DMS 273 (cell line): ENCODE measurements around the gene PYDC1.
"Not testable (repeated sequence)": the region's sequence is repeated elsewhere in the genome, so short reads cannot be mapped to it uniquely, and the experiment has no call there.

Source experiments
- DNase-seq: peaks from one replicate; lab custom pipeline; 2025; ENCODE audit not compliant: unreplicated experiment; lab: John Stamatoyannopoulos, UW

Gene PYDC1

DNA sequence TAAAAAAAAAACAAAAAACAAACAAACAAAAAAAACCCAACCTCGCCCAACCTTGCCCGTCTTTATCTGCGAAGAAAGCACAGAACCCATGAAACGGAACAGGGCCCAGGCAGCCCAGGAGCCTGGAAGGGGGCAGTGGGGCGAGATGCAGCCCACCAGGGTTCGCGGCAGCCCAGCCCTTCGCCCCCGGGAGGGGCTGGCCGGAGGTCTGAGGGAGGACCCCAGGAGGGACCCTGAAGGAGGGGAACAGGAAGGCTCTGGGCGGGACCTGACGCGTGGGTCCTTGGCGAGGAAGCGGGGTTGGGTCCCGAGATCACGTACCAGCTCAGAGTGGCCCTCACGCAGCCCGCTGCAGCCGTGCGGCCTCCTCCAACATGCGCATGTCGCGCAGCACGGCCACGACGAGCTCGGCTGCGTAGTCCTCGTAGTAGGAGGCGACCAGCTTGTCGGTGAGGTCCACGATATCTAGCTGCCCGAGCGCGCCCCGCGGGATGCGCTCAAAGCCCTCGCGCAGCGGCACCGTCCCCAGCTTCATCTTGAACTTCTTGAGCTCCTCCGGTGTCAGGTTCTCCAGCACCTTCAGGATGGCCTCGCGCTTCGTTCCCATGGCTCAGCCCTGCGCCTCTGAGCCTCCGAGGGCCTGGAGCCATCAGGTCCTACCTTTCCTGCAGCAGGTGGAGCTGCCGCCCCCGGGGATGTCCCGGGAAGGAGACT is at the start of gene PYDC1:
Gene PYDC1, minus strand, starts transcription at position 714 of the 714 bp plus-strand sequence. Its CDS starts 107 bp downstream, at position 607.
- DNase-seq = no peak

DNA sequence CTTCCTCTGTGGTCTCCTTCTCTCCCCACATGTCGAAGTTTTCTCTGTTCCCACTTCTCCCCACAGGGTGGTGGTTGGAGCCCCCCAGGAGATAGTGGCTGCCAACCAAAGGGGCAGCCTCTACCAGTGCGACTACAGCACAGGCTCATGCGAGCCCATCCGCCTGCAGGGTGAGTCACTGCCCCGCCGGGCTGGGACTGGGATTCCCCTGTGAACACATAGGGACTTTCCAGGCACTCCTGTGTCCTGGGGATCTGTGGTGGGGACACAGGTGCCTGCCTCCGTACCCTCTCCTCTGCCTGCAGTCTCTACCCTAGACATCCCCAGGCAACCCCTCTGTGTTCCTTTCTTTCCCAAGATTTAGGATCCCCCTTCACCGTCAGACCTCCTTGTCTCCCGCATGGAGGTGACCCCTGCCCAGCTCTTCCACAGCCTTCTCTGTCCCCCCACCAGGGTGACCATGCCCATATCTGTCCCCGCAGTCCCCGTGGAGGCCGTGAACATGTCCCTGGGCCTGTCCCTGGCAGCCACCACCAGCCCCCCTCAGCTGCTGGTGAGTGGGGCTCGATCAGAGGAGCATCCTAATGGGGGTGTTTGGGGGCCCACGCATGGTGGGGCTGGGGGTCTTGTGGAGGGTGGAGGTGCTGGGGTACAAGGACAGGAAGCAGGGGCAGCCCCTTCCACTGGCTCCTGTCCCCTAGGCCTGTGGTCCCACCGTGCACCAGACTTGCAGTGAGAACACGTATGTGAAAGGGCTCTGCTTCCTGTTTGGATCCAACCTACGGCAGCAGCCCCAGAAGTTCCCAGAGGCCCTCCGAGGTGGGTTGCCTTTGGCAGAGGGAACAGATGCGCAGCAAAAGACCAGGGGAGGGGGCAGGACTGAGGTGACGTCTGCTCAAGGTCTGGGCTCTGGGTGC is 48.7 kb upstream of the PYDC1 start:
- DNase-seq = peak; percentile 16

- DNase-seq = no peak
These were observed 45.1 kb upstream of the PYDC1 start for GRCh38 chr16:31262084-31262483.

- no peak for DNase-seq
These were observed 43.4 kb upstream of the PYDC1 start for GRCh38 chr16:31260136-31260931.

DNA sequence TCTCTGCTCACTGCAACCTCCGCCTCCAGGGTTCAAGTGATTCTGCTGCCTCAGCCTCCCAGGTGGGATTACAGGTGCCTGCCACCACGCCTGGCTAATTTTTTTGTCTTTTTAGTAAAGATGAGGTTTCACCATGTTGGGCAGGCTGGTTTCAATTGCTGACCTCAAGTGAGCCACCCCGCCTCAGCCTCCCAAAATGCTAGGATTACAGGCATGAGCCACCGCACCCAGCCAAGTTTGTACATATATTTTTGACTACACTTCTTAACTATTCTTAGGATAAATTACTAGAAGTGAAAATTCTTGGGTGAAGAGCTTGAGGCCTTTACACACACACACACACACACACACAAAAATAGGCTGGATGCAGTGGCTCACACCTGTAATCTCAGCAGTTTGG is 41.4 kb upstream of the PYDC1 start:
- no peak for DNase-seq

DNA sequence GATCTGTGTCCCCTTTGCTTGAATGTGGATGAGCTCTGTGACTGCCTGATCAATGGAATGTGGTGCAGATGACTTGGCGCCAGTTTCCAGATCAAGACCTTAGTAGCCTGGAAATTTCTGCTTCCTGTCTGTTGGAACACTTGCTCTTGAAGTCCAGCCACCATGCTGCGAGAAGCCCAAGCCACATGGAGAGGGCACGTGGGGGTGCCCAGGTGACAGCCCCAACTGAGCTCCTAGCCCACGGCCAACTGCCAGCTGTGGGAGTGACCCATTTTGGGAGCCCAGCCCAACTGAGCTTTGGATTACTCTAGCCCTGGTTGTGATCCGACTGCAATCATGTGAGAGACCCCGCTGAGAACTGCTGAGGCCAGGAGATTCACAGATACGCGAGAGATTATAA is 39.5 kb upstream of the PYDC1 start:
- no peak for DNase-seq

DNA sequence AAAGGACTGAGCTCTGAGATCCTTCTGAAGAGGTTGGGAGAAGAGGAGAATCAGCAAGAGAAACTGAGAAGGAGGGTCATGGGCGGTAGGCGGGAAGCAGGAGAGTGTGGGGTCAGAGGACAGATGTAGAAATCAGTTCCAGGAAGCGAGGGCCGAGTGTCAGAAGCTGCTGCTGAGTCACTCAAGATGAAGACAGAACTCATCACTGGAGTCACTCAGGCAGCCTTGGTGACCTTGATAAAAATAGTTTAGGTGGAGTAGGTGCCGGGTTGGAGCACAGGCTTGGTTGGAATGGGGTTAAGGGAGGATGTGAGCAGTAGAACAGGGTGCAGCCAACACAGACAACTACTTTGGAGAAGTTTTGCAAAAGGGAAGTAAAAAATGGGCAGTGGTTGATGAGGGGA is 36.7 kb upstream of the PYDC1 start:
- DNase-seq = no peak

DNA sequence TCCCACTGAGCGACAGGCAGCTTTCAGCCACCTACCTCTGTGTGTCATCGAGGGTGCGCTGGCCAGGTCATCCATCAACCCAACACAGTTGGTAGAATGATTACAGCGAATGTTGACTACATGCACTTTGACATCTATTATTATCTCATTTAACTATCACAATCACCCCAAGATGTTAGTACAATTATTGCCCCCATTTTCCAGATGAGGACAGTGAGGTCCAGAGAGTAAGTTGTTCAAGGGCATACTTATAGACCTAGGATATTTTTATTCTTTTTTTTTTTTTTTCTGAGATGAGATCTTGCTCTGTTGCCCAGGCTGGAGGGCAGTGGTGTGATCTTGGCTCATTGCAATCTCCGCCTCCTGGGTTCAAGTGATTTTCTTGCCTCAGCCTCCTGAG is 34.5 kb upstream of the PYDC1 start:
- DNase-seq = no peak

GRCh38 chr16:31250782-31251384 is 33.9 kb upstream of the PYDC1 start:
- DNase-seq = no peak

- DNase-seq = no peak
These were observed 31.4 kb upstream of the PYDC1 start for GRCh38 chr16:31248344-31248743.

GRCh38 chr16:31246296-31246695 is 29.4 kb upstream of the PYDC1 start:
- no peak for DNase-seq

GRCh38 chr16:31245598-31245997 is 28.7 kb upstream of the PYDC1 start:
- DNase-seq = not testable (repeated sequence)

- no peak for DNase-seq
These were observed 27.1 kb upstream of the PYDC1 start for GRCh38 chr16:31243734-31244670.

DNA sequence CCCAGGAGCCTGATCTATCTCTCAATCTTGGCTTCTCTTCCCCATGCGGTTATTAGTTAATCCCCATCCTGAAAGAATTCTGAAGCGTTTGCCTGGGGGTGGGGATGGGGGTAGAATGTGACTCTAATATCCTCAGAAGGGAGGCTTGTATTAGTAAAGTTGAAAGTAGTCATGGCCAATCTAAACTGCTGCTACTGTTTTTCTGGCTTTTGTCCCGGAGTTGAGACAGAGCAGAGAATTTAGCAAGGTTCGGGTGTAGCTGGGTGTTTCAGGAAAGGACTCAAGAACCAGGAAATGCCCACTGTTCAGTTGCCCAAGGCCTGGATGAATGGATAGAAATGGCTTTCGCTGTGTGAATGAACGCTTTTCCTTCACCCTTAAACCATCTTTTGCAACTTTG is 25.3 kb upstream of the PYDC1 start:
- DNase-seq = no peak

- no peak for DNase-seq
These were observed 21.1 kb upstream of the PYDC1 start for GRCh38 chr16:31238041-31238440.

DNA sequence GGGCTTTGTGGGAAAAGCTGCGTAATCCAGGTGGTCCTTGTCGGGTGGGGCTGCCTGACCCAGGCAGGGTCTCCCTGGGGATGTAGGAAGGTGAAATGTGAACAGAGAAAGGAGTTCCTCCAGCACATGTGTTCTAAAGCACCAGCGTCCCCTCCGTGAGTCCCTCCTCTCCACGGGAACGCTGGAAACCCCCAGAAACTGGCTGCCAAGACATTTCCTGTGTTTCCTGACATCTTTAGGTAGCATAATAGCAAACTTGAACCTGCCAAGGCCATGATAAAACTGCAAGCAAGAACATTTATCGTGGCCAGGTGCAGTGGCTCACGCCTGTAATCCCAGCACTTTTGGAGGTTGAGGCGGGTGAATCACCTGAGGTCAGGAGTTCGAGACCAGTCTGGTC is 12.6 kb upstream of the PYDC1 start:
- DNase-seq = no peak

GRCh38 chr16:31228206-31228605 is 11.3 kb upstream of the PYDC1 start:
- no peak for DNase-seq

DNA sequence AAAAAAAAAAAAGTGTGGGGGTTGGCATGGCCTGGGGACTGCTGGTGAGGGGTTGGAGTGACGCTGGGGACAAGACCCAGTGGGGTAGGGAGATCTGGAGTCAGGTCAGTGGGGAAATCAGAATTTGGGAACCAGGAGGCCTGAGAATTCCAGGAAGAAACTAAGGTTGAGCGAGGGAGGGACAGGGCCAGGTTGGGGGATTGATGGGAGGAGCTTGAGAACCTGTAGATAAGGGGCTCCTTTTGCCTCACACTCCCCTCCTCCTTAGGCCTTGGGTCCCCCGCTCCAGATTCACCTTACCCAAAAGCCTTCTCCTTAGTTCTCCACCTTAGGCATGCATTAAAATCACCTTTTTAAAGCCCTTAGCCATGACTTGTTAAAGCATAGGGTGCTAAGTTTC is 8.3 kb upstream of the PYDC1 start:
- DNase-seq = no peak

DNA sequence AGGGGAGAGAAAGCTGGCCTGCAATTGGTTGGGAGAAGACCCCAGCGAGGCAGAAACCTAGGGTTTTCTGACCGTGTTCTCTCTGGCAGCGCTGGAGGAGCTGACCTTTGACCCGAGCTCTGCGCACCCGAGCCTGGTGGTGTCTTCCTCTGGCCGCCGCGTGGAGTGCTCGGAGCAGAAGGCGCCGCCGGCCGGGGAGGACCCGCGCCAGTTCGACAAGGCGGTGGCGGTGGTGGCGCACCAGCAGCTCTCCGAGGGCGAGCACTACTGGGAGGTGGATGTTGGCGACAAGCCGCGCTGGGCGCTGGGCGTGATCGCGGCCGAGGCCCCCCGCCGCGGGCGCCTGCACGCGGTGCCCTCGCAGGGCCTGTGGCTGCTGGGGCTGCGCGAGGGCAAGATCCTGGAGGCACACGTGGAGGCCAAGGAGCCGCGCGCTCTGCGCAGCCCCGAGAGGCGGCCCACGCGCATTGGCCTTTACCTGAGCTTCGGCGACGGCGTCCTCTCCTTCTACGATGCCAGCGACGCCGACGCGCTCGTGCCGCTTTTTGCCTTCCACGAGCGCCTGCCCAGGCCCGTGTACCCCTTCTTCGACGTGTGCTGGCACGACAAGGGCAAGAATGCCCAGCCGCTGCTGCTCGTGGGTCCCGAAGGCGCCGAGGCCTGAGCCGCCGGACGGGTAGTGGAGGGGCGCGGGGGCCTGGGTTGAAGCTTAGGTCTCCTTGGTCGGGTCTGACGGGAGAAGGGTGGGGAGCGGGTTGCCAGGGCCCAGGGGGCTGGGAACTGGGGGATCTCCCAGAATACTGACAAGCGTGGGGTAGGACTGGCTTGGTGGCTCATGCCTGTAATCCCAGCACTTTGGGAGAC is 7.4 kb upstream of the PYDC1 start:
- no peak for DNase-seq
